ENCODE results near the gene SHMT2. TPM values are rescaled to one million over a fixed set of nuclear protein-coding genes. Genes with fewer than 3 reads are reported as not detected.

SHMT2 gene
- total RNA-seq, 1 experiment from 2014 or later: 210 TPM

GRCh38 chr12:57236925-57237595 is 7.5 kb downstream of the SHMT2 start:
- no peak; the same call in 1 of the 2 replicates for ATAC-seq
- no TSS peak for BruUV-seq (replicated peaks)
- no peak for TF ChIP-seq CTCF (conservative IDR thresholded peaks at IDR 0.05; ENCODE audit: low read depth, low read length)
- POLR2A ChIA-PET (ENCODE audit: unreplicated experiment): interaction anchor here (0.6 kb wide), 1 partner anchor 162 kb away, joined by 3 read pairs; no protein-coding TSS in a partner anchor
- Histone ChIP-seq H3K4me3 (ENCODE audit: low read length) (no peak overlapping the region), H3K27me3 (ENCODE audit: low read length) (peaks cover 9% of the 10 kb centered on the region), H3F3A (ENCODE audit: low read length, unreplicated experiment) (no peaks in the 10 kb centered on the region), H3K9me3 (ENCODE audit: low read length) (no peaks in the 10 kb centered on the region), H3K27ac (ENCODE audit: low read length) (no peak overlapping the region), H4K20me1 (ENCODE audit: low read length) (no peaks in the 10 kb centered on the region), H3K9me2 (replicated peaks; ENCODE audit: low read length) (no peaks in the 10 kb centered on the region), H3K79me2 (ENCODE audit: low read length) (peaks cover 12% of the 10 kb centered on the region), H3K4me2 (ENCODE audit: low read length) (no peak overlapping the region), H3K36me3 (ENCODE audit: low read depth, low read length) (peaks cover 24% of the 10 kb centered on the region; the same call in 1 of the 2 replicates), H2AFZ (ENCODE audit: low read length) (no peak overlapping the region), H3K4me1 (ENCODE audit: insufficient read depth, low read length) (peaks cover 26% of the 10 kb centered on the region), H3K9ac (ENCODE audit: low read length) (no peak overlapping the region)
- intact Hi-C loops (cut with micrococcal nuclease): no loop called here
- CTCF ChIA-PET: interaction anchor here (0.6 kb wide), 1 partner anchor 23 kb away, joined by 15 read pairs; no protein-coding TSS in a partner anchor
- DNase-seq: no peak

- H3K4me1 ChIP-seq (ENCODE audit: insufficient read depth, low read length): peaks cover 30% of the 10 kb centered on the region
- H2AFZ ChIP-seq (ENCODE audit: low read length): no peak overlapping the region
- no peak overlapping the region for H3K27ac ChIP-seq (ENCODE audit: low read length)
- H3K27me3 ChIP-seq (ENCODE audit: low read length): peaks cover 14% of the 10 kb centered on the region
- no peaks in the 10 kb centered on the region for H3K9me2 ChIP-seq (replicated peaks; ENCODE audit: low read length)
- H3K4me2 ChIP-seq (ENCODE audit: low read length): no peak overlapping the region
- no peaks in the 10 kb centered on the region for H4K20me1 ChIP-seq (ENCODE audit: low read length)
- ChIA-PET POLR2A (ENCODE audit: unreplicated experiment) (interaction anchor here (0.6 kb wide), 1 partner anchor 163 kb away, joined by 3 read pairs; no protein-coding TSS in a partner anchor), CTCF (no interaction called here)
- H3K9ac ChIP-seq (ENCODE audit: low read length): no peak overlapping the region
- TF ChIP-seq CTCF (conservative IDR thresholded peaks at IDR 0.05; ENCODE audit: low read depth, low read length) (no peak), EZH2phosphoT487 (IDR thresholded peaks at IDR 0.05; ENCODE audit: borderline replicate concordance, low read length) (no peak), EZH2 (IDR thresholded peaks at IDR 0.05; ENCODE audit: low read length, unreplicated experiment) (no peak)
- H3K79me2 ChIP-seq (ENCODE audit: low read length): peaks cover 7% of the 10 kb centered on the region; the same call in 1 of the 2 replicates
- intact Hi-C loops (cut with micrococcal nuclease): no loop called here
- peak; percentile 39 for DNase-seq
- H3K36me3 ChIP-seq (ENCODE audit: low read depth, low read length): peaks cover 19% of the 10 kb centered on the region; the same call in 1 of the 2 replicates
- no peaks in the 10 kb centered on the region for H3F3A ChIP-seq (ENCODE audit: low read length, unreplicated experiment)
- ATAC-seq: no peak
- no peak overlapping the region for H3K4me3 ChIP-seq (ENCODE audit: low read length)
- no TSS peak for BruUV-seq (replicated peaks)
- no peaks in the 10 kb centered on the region for H3K9me3 ChIP-seq (ENCODE audit: low read length)
Observed at GRCh38 chr12:57237596-57237931, 8.1 kb downstream of the SHMT2 start.
